HL-60 (cell line): ENCODE data around the gene SYNGR1.

Source experiments
- CTCF ChIP-seq: IDR thresholded peaks from one replicate; pipeline ENCODE4 v1.5.1; 2011; ENCODE audit warnings: low read length, control low read depth, inconsistent platforms; ENCODE audit not compliant: insufficient read depth
- GABPA ChIP-seq: IDR thresholded peaks from 2 replicates; pipeline ENCODE4 v1.6.1; 2012; ENCODE audit warnings: low read depth
- POLR2AphosphoS5 ChIP-seq: IDR thresholded peaks from 2 replicates; pipeline ENCODE4 v1.6.1; 2012; ENCODE audit warnings: low read depth
- REST ChIP-seq: IDR thresholded peaks from 2 replicates; pipeline ENCODE4 v1.6.1; 2012; ENCODE audit warnings: low read depth; ENCODE audit not compliant: insufficient replicate concordance
- SPI1 ChIP-seq: IDR thresholded peaks from 2 replicates; pipeline ENCODE4 v1.6.1; 2012; ENCODE audit warnings: low read depth, mild to moderate bottlenecking, borderline replicate concordance

GRCh38 chr22:39303358-39303757 is 46.4 kb upstream of the SYNGR1 start:
- no peak for TF ChIP-seq CTCF
- TF ChIP-seq POLR2AphosphoS5 = no peak
- TF ChIP-seq REST = no peak
- no peak for TF ChIP-seq GABPA
- no peak for TF ChIP-seq SPI1
